ENCODE results near the gene GNPAT.

GRCh38 chr1:231284441-231284840, 43.4 kb downstream of the GNPAT start:
- TF ChIP-seq CTCF (IDR thresholded peaks at IDR 0.05; ENCODE audit: control extremely low read depth in 1 of 3, insufficient read depth in 1 of 3, low read depth in 1 of 3, low read length in 3 of 3): no peak
- no peak for TF ChIP-seq USF2 (IDR thresholded peaks at IDR 0.05; ENCODE audit: low read length)
- TF ChIP-seq EZH2 (IDR thresholded peaks at IDR 0.05; ENCODE audit: low read depth, low read length, severe bottlenecking): no peak
- no peak for TF ChIP-seq POLR2AphosphoS5 (IDR thresholded peaks at IDR 0.05; ENCODE audit: low read depth, low read length)
- TF ChIP-seq FOSL1 (IDR thresholded peaks at IDR 0.05; ENCODE audit: insufficient read depth, low read depth, low read length): no peak
- no peak for TF ChIP-seq POLR2A (IDR thresholded peaks at IDR 0.05; ENCODE audit: control extremely low read depth in 1 of 2, low read depth in 2 of 2, low read length in 2 of 2)
- no peak for TF ChIP-seq SIX5 (IDR thresholded peaks at IDR 0.05; ENCODE audit: low read depth, low read length)
- no peak for TF ChIP-seq MAX (IDR thresholded peaks at IDR 0.05)
